ENCODE data around the gene BCOR. TPM values are rescaled to one million over a fixed set of nuclear protein-coding genes. Genes with fewer than 3 reads are reported as not detected.

BCOR gene
- total RNA-seq, 1 experiment from 2014 or later: 23.8 TPM

- no peak for DNase-seq (ENCODE audit: low spot score)
Observed at GRCh38 chrX:40063555-40063954, 34.2 kb downstream of the BCOR start.

DNA sequence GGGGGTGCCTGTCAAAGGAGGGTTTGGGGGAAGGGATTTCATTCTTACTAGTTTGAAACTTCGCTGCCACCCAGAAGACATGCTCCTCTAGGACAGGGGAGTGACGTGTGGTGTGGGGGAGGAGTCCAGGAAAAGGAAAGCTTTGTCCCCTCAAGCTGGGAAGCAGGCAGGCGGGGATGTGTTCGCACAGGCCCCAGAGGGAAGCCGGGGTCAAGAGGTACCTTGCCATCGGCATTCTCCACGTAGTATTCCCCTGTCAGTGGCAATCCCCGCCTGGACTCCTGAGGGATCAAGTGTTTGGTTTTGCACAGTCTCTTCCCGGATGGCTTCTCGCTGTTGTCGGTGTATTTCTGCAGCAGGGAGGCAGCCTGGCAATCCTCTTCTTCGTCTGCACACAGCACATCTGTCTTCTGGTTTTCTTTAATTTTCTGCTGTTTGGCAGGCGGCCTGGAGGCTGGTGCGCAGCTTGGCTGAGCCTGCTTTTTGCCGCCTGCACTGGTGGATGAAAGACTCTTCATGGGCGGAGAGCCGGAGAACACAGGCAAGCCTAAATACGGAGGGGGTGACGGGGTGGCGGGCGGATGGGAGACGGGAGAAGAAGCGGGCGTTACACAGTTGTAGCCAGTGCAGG is 35.1 kb downstream of the BCOR start:
- DNase-seq (ENCODE audit: low spot score): no peak

DNA sequence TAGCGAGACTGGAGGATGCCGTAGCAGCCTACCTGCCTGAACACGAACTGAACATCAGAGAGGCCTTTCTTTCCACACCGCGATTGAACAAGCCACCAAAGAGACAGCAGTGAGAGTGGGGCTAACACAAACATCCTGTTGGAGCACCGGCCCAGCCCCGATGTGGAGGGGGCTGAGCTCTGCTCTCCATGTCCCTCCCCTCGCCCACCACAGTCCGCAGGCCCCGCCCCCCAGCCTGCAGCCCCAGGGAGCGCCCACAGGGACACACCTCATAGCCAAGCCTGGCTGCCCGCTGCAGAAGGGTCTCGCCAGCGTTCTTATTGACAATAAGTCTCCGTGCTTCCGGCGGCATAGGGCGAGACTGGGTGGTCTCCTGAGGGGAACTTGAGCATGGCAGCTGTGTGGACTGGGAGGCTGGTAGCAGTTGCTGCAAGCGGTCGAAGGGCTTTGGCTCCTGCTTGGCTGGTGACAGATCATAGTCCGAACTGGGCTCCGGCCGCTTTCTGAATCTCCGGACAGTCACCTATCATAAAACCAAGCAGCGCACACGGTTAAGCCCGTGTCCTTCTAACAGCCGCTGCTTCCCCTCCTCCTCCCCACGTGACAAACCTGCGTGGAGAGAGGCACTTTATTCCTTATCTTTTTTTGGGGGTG is 35.8 kb downstream of the BCOR start:
- no peak for DNase-seq (ENCODE audit: low spot score)

DNA sequence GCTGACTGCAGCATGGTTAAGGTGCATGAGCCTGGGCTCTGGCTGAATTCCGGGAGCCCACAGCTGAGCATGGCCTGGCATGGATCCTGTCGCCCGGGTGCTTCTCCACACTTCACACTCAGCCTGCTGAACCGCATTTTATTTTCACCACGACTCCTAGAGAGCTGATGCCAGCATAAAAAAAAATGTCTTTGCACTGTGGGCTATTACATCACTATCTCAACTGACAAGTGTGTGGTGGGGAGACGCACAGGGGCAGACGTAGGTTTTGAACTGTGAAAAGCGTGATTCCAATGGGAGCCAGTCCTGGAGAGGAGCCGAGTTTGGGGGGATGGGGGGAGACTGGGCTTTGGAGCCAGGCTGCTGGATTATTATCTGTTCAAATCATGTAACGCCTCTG is 36.8 kb downstream of the BCOR start:
- no peak for DNase-seq (ENCODE audit: low spot score)

GRCh38 chrX:40060356-40060845 is 37.4 kb downstream of the BCOR start:
- DNase-seq (ENCODE audit: low spot score): no peak

DNA sequence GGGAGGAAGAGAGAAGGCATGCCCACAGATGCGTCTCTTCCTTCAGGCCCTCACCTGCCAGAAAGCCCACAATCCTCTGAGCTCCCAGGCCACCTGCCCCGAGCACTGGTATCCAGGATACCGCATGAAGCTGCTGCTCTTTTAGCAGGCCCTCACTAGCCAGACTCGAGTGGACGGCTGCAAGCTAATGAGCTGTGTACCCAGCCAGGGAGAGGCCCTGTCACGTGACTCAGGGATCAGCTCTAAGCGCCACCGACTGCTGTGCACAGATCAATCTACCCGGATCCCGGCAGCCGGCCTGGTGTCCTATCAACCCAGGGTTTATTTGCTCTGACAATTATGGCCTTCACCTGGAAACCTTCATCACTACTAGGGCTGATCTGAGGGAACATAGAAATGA is 39.0 kb downstream of the BCOR start:
- no peak for DNase-seq (ENCODE audit: low spot score)

- DNase-seq (ENCODE audit: low spot score): no peak
Observed at GRCh38 chrX:40057405-40057804, 40.4 kb downstream of the BCOR start.

GRCh38 chrX:40056420-40056819 is 41.3 kb downstream of the BCOR start:
- no peak for DNase-seq (ENCODE audit: low spot score)

- DNase-seq (ENCODE audit: low spot score): no peak
Observed at GRCh38 chrX:40055495-40055894, 42.3 kb downstream of the BCOR start.

- DNase-seq (ENCODE audit: low spot score): no peak
Observed at GRCh38 chrX:40054793-40055192, 43.0 kb downstream of the BCOR start.

GRCh38 chrX:40050532-40050931 is 47.2 kb downstream of the BCOR start:
- DNase-seq (ENCODE audit: low spot score): no peak

DNA sequence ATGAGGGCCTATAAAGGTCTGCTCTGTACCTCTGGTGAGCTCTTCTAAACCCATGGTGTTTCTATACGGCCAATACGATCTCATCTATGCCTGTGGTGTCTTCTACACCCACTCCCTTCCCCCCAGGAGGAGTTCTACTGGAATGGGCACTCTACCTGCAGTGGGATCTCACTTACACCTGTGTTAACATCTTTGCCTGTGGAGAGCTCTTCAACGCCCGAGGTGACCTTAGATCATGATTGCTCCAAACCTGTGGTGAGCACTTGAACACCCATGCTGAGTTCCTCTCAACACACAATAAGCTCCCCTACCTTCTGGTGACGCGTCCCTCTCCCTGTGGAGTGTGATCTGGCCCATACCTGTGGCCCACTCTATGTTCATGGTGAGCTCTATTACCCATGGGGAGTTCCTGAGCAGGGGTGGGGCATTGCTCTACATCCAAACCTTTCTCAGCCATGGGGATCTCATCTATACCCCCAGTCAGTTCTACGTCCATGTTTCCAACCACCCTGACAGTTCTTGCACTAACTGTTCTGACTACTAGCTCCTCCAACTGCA is 48.6 kb downstream of the BCOR start:
- DNase-seq (ENCODE audit: low spot score): no peak

GRCh38 chrX:40047485-40047884 is 50.3 kb downstream of the BCOR start:
- no peak for DNase-seq (ENCODE audit: low spot score)

GRCh38 chrX:40043895-40044294 is 53.9 kb downstream of the BCOR start:
- DNase-seq (ENCODE audit: low spot score): no peak

DNA sequence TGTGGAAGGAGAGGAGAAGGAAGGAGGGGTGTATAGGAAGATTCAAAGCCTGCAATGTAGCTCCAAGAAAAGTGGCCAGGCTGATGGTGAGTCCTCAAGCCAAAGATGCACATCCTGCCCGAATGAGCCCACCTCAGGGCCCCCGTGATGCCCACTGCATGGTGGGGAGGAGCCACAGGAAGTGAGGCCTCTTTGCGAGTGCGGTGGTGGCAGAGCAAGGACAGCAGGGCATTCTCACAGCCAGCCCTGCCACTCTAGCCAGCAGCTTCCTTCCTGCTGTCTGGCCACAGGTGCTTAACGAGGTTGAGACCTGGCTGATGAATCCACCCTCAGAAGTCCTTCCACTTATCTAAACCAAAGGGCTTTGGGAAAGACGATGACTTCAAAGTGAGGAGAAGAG is 55.8 kb downstream of the BCOR start:
- DNase-seq (ENCODE audit: low spot score): no peak

DNA sequence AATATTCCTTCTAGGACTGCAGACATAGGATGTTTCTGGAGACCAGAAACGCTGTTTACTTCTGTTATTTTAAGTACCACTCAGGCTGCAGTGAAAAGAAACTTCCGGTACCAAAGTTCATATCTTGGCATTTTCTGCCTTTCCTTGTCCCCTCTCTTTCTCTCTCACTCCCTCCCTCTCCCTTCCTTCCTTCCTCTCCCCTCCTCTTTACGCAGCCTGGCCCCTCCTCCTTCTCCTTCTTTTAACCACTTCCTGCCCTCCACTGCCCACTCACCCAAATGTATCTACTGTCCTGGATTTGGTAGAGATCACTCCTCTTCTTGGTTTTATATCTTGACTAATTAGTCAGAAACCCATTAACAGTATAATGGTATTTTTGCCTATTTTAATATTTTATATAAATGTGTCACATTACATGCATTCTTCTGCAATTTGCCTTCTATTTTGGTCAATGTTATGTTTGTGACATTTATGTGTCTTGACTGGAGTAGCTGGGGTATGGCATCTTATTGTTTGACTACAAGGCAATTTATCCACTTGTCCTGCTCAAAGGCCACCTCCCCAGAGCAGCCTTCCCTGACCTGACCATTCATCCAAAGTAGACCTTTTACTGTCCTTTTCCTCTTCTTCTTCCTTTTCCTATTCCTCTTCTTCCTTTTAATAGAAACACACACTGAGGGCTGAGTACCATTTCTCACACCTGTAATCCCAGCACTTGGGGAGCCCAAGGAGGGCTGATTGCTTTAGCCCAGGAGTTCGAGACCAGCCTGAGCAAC is 56.9 kb downstream of the BCOR start:
- no peak for DNase-seq (ENCODE audit: low spot score)

DNA sequence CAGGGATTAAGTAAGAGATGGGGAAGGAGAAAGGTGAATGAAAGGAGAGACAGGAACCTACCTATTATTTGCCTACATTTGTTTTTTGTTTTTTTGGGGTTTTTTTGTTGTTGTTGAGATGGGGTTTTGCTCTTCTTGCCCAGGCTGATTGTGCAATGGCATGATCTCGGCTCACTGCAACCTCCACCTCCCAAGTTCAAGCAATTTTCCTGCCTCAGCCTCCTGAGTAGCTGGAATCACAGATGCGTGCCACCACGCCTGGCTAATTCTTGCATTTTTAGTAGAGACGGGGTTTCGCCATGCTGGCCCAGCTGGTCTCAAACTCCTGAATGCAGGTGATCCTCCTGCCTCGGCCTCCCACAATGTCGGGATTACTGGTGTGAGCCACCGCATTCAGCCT is 57.9 kb downstream of the BCOR start:
- no peak for DNase-seq (ENCODE audit: low spot score)

GRCh38 chrX:40037367-40037766 is 60.4 kb downstream of the BCOR start:
- DNase-seq (ENCODE audit: low spot score): no peak

DNA sequence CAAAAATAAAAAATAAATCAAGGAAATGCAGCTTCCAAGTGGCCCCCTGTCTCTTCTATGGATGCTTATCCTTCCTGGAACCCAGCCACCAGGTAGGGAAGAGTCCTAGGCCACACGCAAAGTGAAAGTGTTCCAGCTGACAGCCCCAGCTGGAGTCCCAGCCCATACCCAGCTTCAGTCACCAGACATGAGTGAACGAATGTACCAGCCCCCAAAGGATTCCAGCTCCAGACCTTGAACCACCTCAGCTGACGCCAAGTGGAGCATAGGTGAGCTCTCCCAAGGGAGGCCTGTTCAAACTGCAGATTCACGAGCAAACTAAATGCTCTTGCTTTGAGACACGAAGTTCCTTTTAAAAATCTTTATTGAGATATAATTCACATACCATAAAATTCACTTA is 62.0 kb downstream of the BCOR start:
- no peak for DNase-seq (ENCODE audit: low spot score)

DNA sequence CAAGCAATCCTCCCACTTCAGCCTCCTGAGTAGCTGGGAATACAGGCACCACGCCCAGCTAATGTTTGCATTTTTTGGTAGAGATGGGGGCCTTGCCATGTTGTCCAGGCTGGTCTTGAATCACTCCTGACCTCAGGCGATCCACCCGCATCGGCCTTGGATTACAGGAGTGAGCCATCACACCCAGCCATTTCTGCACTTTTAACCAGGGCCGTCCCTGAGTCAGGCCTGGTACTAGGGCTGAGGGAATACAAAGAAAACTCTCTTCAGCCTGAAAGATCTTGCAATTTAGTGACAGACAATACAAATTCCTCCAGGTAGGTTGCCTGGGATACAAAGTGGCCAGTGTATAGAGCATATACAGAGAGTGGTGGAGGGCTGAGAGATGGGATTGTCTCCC is 65.8 kb downstream of the BCOR start:
- no peak for DNase-seq (ENCODE audit: low spot score)

- no peak for DNase-seq (ENCODE audit: low spot score)
Observed at GRCh38 chrX:40030205-40030604, 67.6 kb downstream of the BCOR start.

DNA sequence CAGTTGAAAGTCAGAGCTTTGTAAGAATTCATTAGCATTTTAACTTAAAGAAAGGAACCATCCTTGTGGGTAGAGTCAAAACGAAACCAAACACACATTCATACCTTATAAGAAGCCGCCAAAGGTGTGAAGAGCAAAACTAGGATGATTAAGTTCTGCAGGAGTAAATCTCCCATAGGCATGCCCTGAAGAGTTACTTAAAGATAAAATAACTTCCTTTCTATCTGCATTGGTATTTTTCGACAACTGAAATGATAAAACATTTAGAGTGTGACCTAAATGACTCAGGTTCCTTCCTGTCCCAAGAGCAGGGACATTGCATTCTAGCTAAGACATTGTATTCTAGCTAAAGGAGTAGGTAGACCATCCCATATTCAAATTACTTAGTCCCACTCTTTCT is 75.3 kb downstream of the BCOR start:
- no peak for DNase-seq (ENCODE audit: low spot score)

- no peak for DNase-seq (ENCODE audit: low spot score)
Observed at GRCh38 chrX:40021647-40022046, 76.1 kb downstream of the BCOR start.

Data from H4 (cell line).